Non-pigmented ciliary epithelial cell (primary cell): ENCODE results near the gene PEAK3.
"Not testable (repeated sequence)": the region's sequence is repeated elsewhere in the genome, so short reads cannot be mapped to it uniquely, and the experiment has no call there.

Experiments used
- DNase-seq: peaks from one replicate; pipeline ENCODE4 v3.0.0-alpha.2; 2010; ENCODE audit warnings: low read depth

Gene PEAK3

DNA sequence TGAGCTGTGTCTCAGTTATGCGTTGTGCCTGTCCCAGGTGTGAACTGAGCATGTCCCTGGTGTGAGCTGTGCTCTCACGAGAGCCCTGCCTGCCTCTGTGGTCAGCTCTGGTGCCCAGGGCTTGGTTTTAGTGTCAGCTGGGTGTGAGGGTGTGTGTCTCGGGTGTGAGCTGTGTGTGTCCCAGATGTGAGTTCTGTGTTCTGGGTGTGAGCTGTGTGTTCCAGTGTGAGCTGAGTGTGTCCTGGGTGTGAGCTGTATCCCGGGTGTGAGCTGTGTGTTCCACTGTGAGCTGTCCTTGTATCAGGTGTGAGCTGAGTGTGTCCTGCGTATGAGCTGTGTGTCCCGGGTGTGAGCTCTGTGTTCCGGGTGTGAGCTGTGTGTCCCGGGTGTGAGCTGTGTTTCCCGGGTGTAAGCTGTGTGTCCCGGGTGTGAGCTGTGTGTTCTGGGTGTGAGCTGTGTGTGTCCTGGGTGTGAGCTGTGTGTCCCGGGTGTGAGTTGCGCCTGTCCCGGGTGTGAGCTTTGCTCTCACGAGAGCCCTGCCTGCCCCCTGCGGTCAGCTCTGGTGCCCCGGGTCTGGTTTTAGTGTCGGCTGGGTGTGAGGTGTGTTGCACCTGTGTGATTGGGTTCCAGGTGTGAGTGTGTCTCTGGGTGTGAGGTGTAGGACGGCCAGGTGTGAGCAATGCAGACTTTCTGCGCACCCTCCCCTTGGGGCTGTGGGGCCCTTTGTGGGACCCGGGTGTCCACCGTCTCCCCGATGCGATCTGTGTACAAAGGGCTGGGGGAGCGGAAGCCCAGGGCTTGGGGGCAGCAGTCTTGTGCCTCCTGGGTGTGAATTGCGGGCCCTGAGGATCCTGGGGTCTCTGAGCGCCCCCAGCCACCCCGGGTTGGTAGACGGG, 7.1 kb upstream of the PEAK3 start:
- DNase-seq, result no peak

DNA sequence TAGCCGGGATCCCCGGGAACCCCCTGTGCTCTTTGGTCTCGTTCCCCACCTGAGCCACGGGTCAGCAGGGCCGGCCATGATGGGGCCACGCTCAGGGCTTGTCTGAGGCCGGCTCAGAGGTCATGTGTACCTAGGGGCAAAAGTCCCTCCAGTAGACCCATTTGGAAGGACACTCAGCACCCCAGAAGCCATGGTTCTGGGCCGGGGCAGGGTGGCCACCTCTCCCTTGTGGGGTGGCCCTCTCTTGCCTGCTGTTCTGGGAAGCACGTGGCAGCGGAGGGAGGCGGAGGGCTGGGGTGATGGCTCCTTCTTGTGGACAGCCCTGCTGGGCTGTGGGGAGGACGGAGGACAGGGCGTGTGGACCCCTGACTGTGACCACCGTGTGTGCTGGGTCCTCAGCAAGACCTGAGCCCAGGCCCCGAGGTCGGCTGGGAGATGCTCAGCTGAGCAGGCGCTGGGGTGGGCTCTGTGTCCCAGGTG, 6.4 kb upstream of the PEAK3 start:
- DNase-seq, result no peak

DNA sequence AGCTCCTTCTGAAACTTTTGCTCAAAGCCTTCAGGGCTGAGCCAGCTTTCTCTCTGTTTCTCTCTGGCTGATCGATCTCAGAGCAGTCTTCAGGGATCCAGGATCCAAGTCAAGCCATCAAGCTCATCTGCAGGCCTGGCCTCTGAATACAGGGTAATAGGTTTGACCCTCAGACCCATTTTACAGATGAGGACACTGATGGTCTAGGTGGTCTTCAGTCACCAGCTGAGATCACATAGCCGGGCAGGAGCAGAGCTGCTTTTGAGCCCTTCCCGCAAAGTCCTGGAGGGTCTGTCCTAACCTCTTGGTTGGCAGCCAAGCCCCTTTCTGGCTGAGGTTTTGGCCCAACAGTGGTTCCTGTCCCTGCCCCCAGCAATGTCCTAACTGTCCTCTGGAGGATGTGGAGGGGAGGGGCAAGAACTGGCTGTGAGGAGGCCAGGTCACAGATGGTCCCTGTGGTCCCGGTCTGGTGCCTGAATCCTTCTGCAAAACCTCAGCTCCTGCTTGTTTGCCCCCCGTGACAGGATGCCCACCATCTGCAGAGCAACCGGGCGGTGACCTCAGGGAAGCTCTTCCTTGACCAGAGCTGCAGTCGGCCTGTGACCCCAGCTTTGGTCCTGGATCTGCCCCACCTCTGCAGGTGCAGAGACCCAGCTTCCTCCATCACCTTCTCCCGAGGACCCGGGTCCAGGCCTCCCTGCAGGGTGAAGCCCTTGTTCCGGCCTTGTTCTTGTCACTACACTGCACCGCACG, 5.8 kb upstream of the PEAK3 start:
- no peak for DNase-seq

DNA sequence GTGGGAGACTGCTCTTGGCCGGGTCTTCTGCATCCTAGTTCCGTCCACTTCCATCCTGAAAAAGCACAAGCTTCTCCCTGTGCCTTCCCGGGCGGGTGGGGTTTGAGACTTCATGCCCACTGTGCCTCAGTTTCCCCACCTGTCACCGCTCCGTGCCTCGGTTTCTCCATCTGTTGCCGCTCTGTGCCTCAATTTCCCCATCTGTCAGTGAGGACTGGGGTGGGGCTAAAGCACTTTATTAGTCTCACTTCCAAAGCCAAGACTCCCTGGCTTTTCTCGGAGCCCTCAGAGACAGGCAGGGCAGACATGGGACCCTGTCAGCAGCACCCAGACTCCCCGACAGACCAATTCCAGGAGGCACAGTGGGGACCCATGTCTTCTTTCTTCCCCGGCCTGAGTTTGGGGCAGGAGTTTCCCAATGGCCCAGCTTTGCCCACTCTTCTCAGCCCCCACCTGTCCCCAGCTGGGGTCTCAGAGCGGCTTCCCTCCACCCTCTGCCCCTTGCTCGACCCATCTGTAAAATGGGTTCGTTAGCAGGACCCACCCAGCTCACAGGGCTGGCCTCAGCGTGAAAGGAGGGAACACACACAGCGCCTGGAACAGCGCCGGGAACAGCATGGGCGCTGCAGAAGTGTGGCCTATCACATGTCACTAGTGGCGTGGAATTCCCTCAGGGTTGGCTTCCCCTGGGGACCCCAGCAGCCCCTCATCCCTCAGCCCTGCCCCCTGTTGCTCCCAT, 4.6 kb upstream of the PEAK3 start:
- no peak for DNase-seq

DNA sequence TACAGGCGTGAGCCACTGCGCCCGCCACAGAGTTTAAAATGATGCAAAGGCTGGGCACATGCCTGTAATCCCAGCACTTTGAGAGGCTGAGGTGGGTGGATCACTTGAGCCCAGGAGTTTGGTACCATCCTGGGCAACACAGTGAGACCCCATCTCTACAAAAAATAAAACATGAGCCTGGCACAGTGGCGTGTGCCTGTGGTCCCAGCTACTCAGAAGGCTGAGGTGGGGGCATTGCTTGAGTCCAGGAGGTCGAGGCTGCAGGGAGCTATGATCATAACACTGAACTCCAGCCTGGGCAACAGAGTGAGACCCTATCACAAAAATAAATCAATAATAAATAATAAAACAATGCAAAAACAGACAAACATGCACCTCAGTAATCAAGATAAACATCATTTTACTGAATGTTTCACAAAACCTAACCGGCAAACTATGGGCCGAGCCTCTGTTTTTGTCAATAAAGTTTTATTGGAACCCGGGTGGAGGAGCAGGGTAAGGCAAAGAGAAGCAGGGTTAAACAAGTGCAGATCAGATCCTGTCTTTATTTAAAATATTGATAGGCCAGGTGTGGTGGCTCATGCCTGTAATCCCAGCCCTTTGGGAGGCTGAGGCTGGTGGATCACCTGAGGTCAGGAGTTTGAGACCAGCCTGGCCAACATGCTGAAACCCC, 2.0 kb upstream of the PEAK3 start:
- DNase-seq, result no peak

DNA sequence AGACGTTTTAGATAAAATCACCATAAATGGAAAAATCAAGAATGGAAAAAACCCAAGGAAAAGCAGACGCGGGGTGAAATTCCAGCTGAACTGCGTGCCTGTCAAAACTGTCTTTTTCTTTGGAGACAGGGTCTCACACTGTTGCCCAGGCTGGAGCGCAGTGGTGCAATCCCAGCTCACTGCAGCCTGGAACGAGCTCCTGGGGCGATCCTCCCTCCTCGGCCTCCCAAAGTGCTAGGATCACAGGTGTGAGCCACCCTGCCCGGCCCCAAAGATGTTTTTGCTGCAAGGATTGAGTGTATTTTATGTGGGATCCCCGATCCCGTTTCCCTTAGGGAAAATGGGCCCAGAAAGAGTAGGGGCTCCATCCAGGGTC, 875 bp upstream of the PEAK3 start:
- no peak for DNase-seq

DNA sequence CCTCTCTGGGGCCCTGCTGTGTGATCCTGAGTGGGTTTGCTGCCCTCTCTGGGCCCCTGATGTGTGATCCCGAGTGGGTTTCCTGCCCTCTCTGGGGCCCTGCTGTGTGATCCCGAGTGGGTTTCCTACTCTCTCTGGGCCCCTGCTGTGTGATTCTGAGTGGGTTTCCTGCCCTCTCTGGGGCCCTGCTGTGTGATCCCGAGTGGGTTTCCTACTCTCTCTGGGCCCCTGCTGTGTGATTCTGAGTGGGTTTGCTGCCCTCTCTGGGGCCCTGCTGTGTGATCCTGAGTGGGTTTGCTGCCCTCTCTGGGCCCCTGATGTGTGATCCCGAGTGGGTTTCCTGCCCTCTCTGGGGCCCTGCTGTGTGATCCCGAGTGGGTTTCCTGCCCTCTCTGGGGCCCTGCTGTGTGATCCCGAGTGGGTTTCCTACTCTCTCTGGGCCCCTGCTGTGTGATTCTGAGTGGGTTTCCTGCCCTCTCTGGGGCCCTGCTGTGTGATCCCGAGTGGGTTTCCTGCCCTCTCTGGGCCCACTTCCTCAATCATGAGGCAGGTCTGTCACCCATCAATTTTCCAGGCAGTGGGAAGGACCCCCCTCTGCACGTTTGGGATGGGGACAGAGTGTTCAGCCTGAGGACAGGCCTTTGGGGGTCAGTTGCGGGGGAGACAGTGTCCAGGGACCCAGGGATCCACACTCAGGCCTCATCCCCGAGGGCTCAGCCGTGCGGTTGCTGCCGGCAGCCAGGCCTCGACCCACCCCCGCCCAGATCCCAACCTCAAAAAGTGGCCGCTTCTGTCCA, 512 bp downstream of the PEAK3 start:
- DNase-seq, result not testable (repeated sequence)

DNA sequence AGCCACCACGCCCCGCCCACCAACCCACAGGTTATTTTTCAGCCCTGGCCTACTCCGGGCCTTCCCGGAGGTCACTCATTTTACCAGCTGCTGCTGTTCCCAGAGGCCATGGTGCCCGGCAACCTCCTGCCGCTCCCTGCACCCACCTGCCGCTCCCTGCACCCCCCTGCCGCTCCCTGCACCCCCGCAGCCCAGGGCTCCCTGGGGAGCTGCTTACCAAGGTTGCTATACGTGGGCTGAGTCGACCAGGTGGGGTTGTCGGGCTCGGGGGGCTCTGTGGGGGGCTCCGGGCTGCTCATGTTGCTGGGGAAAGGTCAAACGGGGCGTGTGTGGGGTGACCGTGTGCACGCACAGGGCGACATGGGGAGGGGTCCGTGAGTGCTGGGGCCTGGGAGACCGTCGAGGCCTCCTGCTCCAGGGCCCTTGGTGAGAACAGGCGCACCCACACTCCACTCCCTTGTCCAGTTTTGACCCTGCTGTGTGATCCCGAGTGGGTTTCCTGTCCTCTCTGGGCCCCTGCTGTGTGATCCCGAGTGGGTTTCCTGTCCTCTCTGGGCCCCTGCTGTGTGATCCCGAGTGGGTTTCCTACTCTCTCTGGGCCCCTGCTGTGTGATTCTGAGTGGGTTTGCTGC, 1.2 kb downstream of the PEAK3 start:
- DNase-seq, result no peak

DNA sequence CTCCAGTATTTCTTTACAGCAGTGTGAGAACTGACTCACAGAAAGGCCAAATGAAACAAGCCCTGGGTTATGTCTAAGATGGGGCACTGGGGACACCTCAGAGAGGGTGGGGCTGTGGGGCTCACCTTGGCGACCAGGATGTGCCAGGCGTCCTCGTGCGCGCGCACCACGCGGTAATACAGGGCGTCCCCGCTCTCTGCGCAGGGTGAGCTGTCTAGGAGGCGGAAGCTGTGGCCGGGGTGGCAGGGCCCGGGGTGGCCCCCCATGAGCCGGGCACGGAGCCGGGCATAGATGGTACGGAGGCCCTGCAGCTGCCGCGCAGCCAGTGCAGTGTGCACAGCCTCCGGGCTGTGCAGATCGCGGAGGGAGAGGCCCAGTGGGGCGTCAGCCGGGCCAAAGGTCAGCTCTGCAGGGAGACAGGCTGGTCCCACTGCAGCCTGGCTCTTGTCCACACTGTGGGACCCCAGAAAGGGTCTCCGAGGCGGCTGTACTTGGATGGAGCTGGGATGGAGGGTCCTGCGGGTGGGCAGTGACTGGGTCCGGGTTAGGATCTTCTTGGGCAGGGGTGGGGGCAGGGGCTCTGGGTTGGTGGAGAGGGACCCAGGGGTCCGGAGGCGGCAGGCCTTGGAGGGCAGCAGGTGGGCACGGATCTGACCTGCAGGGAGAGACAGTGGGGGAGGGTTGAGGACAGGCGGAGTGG, 3.4 kb downstream of the PEAK3 start:
- no peak for DNase-seq

DNA sequence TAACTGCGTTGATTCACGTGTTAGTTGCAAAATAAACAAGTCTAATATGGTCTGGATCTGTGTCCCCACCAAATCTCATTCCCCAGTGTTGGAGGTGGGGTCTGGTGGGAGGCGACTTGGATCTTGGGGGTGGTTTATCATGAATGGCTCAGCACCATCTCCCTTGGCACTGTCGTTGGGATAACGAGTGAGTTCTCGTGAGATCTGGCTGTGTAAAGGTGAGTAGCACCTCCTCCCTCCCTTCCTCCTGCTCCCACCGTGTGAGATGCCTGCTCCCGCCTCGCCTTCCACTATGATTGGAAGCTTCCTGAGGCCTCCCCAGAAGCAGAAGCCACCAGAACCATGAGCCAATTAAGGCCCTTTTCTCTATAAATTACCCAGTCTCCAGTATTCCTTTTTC, 4.8 kb downstream of the PEAK3 start:
- no peak for DNase-seq

DNA sequence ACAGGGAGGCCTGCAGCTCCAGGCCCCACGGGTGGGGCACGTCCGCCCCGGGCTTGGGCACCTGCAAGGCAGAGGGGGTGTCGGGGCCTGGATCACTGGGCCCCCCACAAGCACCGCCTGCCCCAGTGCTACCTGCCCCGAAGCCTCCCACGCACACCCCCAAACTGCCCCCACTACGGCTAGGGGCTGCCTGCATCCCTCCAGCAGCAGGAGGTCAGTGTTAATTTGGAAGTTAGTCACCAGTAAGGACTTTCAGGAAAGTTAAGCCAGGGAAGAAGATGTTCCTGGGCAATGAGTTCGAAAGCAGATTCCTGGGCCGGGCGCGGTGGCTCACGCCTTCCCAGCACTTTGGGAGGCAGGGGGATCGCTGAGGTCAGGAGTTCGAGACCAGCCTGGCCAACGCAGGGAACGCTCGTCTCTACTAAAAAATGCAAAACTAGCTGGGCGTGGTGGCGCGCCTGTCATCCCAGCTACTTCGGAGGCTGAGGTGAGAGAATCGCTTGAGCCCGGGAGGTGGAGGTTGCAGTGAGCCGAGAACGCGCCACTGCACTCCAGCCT, 5.5 kb downstream of the PEAK3 start:
- DNase-seq, result no peak

DNA sequence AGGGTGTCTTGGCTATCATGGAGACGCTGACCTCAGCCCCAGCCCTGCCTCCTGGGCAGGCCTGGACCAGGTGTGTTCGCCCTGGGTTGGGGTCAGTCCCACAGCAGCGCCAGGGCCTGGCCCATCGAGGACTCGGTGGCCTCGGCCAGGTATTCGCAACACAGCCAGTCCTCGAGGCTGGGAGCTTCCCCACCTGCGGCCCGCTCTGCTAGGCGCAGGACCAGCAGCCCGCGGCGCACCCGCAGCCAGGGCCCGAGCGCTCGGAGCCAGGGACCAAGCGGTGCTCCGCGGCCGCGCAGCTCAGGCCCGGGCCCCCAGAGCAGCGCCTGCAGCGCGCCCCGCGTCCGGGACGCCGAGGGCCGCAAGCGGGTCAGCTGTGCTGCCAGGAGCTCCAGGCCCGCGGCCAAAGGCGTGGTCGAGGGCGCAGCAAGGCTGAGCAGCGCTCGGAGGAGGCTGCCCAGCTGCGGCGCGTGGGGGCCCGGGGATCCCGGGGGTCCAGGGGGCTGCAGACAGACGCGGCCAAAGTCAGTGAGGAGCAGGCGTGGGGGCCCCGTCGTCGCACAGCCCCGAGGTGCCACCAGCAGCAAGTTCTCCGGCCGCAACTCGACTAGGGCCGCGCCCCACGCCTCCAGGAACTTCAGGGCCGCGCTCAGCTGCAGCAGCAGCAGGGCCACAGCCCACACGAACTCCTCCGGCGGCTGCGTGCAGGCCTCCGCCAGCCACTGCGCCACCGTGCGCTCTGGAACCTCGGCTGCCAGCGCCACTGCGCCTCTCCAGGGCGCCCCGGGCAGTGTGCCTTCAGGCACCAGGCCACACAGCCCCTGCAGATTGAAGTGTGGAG, 6.2 kb downstream of the PEAK3 start:
- DNase-seq, result no peak

DNA sequence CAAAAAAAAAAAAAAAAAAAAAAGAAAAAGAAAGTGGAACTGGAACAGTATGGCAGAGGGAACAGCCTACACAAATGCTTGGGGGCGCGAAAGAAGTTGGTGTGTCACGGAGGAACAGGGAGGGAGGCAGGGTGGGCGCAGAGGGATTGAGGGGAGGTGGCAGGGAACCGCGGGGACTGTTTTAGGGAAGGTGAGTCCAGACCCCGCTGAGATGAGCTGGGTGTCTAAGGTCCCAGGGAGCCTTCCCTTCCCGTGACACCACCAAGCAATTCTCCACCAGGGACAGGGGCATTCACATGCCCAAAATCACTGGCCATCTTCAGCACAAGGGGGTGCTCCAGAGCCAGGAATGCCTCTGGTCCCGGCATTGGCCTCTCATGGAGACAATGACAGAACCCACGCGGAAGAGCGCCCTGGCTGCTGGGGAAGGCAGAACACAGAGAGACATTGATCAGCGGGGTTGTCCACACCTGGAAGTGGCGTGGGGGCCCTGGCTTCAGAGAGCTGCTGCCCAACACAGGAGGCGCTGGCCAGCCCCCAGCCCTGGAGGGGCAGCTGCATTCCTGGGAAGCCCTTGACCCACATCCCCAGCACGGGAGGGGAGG, 6.9 kb downstream of the PEAK3 start:
- no peak for DNase-seq

DNA sequence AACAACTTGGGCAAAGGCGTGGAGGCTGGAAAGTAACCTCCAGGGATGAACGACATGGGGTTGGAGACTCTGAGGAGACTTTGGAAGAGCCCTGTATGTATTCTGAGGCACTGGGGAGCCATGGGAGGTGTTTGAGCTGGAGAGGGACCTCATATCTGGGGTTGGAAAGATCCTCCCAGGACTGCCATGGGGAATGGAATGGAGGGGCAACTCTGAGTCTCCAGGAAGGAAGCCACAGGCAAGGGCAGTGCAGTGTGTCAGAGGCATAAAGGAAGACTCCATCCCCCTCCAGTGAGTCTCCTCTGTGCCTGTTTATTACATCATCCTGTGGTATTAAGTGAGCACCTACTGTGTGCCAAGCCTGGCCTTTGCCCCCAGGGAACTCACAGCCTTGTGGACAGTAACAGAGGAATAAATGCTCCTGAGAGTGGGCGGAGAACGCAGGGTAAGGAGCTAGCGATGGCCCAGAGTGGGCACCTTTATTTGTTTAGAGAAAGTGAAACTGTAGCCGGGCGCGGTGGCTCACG, 7.7 kb downstream of the PEAK3 start:
- DNase-seq, result no peak

DNA sequence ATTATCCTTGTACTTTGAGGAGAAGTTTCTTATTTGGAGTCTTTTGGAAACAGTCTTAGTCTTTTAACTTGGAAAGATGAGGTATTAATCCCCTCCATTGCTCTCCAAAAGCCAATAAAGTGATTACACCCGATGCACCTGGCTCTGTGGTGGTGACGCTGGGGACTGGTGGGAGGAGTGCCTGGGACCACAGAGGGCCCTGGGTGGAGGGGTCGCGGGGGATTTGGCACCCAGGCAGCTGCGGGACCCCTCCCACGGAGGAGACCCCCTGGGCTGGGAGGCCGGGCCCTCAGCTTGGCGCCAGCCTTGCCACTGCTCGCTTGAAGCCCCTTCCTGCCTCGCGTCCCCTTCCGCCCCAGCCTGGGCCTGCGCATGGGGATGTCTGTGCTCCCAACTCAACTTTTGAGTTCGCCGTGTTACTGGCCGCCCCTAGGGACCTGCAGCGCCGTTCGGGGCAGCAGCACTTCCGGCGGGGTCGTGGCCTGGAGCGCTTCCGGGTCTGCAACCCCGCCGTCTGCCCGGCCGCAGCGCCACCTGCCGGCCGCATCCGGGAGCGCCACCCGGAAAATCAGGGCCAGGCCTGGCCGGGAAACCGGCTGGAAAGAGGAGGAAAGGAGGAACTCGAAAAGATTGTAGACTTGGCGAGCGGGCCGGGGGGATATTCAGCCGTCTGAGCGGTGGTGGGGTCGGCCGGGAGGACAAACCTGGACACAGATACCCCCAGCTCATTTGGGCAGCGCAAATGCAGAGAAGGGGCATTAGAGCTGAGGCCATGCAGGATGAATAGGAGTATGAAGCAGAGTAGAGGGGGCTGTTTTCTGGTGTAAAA, 8.4 kb downstream of the PEAK3 start:
- DNase-seq, result no peak

DNA sequence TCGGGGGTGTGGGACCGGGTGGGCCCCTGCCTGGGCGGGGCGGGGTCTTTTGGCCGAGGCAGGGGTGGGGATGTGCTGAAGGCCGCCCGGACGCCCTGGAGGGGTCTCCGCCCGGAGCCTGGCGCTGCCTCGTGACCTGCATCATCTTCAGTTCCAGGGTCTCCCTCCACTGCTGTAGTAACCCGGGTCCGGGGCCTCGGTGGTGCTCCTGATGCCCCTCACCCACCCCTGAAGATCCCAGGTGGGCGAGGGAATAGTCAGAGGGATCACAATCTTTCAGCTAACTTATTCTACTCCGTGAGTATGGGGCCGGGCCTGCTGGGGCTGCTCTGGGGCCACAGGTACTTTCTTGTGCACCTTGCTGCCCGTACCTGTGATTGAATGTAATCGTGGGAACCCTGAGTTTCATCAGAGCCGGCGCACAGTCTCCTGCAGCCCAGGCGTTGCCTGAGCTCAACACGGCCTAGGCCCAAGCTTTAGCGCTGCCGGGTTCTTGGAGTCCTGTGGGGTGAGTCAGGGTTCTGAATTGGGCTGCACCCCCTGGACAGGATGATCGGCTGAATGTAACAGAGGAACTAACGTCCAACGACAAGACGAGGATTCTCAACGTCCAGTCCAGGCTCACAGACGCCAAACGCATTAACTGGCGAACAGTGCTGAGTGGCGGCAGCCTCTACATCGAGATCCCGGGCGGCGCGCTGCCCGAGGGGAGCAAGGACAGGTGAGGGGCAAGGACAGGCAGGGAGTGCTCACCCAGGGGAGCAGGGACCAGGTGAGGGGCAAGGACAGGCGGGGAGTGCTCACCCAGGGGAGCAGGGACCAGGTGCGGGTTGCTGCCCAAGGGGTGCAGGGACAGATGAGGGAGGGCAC, 10.5 kb downstream of the PEAK3 start:
- peak; percentile 55 for DNase-seq
